RWPE2 (cell line): ENCODE measurements around the gene CNTFR.
A peak's percentile ranks its signal among the peaks of the same experiment; 100 is the strongest.

Experiments used
- ATAC-seq: fragments of 200-7000 bp; cut with Tn5 transposase; 3 replicates; pipeline ENCODE4 v1.9.1; 2021; ENCODE audit warnings: low read depth
- DNase-seq: peaks from one replicate; pipeline ENCODE4 v3.0.0-alpha.2; 2020; ENCODE audit warnings: low spot score
- H3K27ac ChIP-seq: fragments of 450-650 bp; 2 replicates; pipeline ENCODE4 v1.5.1; 2017; ENCODE audit warnings: mild to moderate bottlenecking; ENCODE audit not compliant: poor library complexity, severe bottlenecking
- H3K27me3 ChIP-seq: fragments of 250-450 bp; sonication (Bioruptor Pico); 2 replicates; pipeline ENCODE4 v1.5.1; 2021; ENCODE audit warnings: mild to moderate bottlenecking, moderate library complexity; ENCODE audit not compliant: insufficient read depth, poor library complexity, severe bottlenecking
- H3K36me3 ChIP-seq: fragments of 250-450 bp; sonication (Bioruptor Pico); 2 replicates; pipeline ENCODE4 v1.5.1; 2020; ENCODE audit warnings: low read depth, mild to moderate bottlenecking, moderate library complexity
- H3K4me1 ChIP-seq: fragments of 250-450 bp; sonication (Bioruptor Pico); 2 replicates; pipeline ENCODE4 v1.5.1; 2021; ENCODE audit warnings: mild to moderate bottlenecking, moderate library complexity; ENCODE audit not compliant: insufficient read depth, poor library complexity, severe bottlenecking
- H3K4me3 ChIP-seq: fragments of 250-450 bp; sonication (Bioruptor Pico); 2 replicates; pipeline ENCODE4 v1.5.1; 2021; ENCODE audit warnings: mild to moderate bottlenecking, moderate library complexity; ENCODE audit not compliant: severe bottlenecking
- H3K9me3 ChIP-seq: fragments of 250-450 bp; sonication (Bioruptor Pico); 2 replicates; pipeline ENCODE4 v1.5.1; 2021; ENCODE audit warnings: mild to moderate bottlenecking, moderate library complexity; ENCODE audit not compliant: severe bottlenecking
- TF ChIP-seq, protein P1 (sequence below): fragments of 450-650 bp; IDR thresholded peaks from one replicate; pipeline ENCODE4 v1.5.1; 2017; ENCODE audit warnings: mild to moderate bottlenecking, moderate library complexity; ENCODE audit not compliant: poor library complexity, severe bottlenecking

Gene CNTFR

DNA sequence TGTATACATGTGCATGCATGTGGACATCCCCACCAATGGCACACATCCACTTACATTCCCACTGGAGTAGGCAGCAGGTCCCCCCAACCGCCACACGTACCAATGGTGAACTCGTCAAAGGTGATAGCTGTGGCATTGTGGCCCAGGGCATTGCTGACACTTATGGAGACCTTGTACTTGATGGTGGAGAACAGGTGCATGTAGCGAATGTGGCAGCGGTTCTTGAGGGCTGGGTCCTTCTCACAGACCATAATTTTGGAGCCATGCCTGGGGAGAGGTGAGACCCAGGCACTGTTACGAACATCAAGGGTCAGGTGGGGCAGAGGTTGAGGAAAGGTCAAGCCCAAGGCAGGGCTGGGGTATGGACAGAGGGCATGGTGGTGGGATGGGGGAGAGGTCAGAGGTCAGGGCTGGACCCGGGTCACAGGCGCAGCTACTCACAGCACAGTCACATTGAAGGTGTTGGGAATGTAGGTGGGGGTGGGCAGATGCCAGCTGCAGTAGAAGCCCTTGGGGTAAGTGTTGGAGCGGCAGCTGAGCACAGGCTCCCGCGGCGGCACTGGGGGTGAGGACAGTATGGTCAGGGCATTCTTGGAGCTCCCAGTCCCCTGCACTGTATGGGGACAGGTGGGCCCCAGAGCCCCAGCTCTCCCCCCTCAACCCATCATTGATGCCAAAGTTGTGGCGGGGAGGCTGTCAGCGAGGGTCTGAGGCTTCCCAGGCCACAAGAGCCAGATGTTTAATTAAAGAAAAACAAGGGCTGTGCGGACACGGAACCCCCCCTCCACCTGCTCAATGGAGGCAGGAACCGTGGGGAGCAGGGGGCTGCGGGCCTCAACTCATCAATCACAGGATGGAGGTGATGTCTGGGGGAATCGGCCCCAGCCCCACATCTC, 31.9 kb downstream of the CNTFR start:
- H3K27me3 ChIP-seq = no peaks in the 10 kb centered on the region
- H3K36me3 ChIP-seq = no peaks in the 10 kb centered on the region
- no peaks in the 10 kb centered on the region for H3K9me3 ChIP-seq
- TF ChIP-seq, protein P1, sequence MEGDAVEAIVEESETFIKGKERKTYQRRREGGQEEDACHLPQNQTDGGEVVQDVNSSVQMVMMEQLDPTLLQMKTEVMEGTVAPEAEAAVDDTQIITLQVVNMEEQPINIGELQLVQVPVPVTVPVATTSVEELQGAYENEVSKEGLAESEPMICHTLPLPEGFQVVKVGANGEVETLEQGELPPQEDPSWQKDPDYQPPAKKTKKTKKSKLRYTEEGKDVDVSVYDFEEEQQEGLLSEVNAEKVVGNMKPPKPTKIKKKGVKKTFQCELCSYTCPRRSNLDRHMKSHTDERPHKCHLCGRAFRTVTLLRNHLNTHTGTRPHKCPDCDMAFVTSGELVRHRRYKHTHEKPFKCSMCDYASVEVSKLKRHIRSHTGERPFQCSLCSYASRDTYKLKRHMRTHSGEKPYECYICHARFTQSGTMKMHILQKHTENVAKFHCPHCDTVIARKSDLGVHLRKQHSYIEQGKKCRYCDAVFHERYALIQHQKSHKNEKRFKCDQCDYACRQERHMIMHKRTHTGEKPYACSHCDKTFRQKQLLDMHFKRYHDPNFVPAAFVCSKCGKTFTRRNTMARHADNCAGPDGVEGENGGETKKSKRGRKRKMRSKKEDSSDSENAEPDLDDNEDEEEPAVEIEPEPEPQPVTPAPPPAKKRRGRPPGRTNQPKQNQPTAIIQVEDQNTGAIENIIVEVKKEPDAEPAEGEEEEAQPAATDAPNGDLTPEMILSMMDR = no peak
- ATAC-seq = no peak
- H3K4me1 ChIP-seq = no peaks in the 10 kb centered on the region
- peak; percentile 35 for DNase-seq
- no peak overlapping the region for H3K4me3 ChIP-seq
- H3K27ac ChIP-seq = no peak overlapping the region

DNA sequence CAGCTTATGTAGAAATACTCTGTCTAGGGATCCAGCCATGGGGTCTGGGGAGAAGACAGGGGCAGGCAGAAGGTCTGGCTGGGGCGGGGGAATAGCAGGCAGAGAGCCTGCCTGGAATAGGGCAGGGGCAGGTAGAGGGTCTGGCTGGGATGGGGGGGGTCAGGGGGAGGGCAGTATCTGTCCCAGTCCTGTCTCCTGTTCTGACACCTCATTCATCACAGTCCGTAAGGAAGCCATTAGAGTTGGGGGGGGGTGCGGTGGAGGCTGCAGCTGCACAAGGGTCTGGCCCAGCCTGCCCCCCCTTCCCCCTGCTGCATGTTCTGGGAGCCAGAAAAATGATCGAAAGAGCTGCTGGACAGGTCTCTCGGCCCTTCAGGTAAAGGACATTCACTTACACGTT, 32.6 kb downstream of the CNTFR start:
- DNase-seq (no peak), ATAC-seq (no peak)
- Histone ChIP-seq H3K36me3 (no peaks in the 10 kb centered on the region), H3K4me3 (no peak overlapping the region), H3K27me3 (no peaks in the 10 kb centered on the region), H3K4me1 (no peaks in the 10 kb centered on the region), H3K9me3 (no peaks in the 10 kb centered on the region), H3K27ac (no peak overlapping the region)
- TF ChIP-seq, protein P1 = no peak

DNA sequence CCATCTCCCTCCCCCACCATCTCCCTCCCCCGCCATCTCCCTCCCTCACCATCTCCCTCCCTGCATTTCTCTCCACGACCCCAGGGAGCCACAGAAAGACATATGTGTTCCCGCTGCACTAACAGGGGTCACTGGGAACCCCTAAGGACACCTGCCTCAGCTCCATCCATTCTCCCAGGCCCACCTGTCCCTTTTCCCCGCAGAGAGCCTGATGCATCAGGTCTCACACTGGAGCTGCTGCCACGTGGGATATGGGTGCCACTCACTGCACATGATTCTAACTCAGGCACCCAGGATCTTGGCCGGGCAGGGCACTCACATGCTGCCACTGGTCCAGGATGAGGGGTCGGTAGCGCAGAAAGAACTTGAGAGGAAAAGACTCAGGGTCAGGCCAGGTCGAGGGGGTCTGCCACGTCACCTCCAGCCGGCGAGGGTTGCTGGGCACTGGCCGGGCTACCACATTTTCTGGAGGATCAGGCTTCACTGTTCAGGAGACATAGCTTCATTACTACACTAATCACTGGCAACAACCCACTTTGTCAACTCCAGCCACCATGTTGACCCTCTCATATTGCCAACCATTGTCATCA, 33.5 kb downstream of the CNTFR start:
- Histone ChIP-seq H3K27me3 (no peaks in the 10 kb centered on the region), H3K9me3 (no peaks in the 10 kb centered on the region), H3K4me3 (no peak overlapping the region), H3K4me1 (no peaks in the 10 kb centered on the region), H3K36me3 (no peaks in the 10 kb centered on the region), H3K27ac (no peak overlapping the region)
- no peak for ATAC-seq
- TF ChIP-seq, protein P1 = no peak
- DNase-seq = peak; percentile 42

DNA sequence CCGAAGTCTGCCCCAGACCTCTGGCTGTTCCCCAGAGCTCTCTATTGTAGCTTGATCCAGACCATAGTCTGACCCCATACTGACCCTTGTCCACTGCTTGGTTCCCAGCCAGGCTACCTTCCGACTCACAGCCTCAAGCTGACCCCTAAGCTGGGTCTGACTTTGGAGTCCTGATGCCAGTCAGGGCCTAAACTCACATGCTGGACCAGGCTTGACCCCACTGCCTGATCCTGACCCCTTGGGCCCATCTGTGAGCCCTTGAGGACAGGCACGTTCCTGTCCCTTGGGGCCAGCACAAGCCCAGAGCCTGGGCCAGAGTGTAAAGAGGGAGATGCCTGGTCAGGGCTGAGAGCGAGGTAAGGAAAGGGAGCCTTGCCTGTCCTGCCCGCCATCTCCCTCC, 34.0 kb downstream of the CNTFR start:
- no peak for DNase-seq
- H3K9me3 ChIP-seq = no peaks in the 10 kb centered on the region
- no peaks in the 10 kb centered on the region for H3K27me3 ChIP-seq
- no peaks in the 10 kb centered on the region for H3K4me1 ChIP-seq
- H3K27ac ChIP-seq = no peak overlapping the region
- no peak for ATAC-seq
- H3K4me3 ChIP-seq = no peak overlapping the region
- no peaks in the 10 kb centered on the region for H3K36me3 ChIP-seq
- TF ChIP-seq, protein P1 = no peak

DNA sequence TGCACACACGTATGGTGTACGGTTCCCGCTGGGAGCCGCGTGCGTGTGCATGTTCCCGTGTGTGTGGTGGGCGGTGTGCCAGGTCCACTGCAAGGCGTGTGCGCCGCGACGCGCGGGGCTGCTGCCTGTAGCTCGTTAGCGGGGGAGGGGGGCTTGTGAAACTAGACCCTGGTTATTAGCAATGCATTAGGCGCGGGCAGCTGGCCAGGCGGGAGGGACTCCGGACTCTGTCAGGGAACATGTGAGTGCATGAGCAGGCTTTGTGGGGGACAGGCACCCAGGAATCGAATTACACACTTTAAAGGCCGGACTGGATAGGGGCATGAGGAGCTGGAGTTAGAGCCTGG, 34.5 kb downstream of the CNTFR start:
- DNase-seq (peak; percentile 67), ATAC-seq (no peak)
- no peaks in the 10 kb centered on the region for H3K9me3 ChIP-seq
- no peaks in the 10 kb centered on the region for H3K4me1 ChIP-seq
- H3K27me3 ChIP-seq = no peaks in the 10 kb centered on the region
- no peak overlapping the region for H3K27ac ChIP-seq
- no peaks in the 10 kb centered on the region for H3K36me3 ChIP-seq
- TF ChIP-seq, protein P1 = no peak
- no peak overlapping the region for H3K4me3 ChIP-seq
